GM21786 (cell line): ENCODE data around the gene TAGLN2.

Source experiments
- ATAC-seq: cut with Tn5 transposase; IDR thresholded peaks from one replicate; pipeline ENCODE4 v1.9.1; 2021; ENCODE audit not compliant: unreplicated experiment

The TAGLN2 gene

DNA sequence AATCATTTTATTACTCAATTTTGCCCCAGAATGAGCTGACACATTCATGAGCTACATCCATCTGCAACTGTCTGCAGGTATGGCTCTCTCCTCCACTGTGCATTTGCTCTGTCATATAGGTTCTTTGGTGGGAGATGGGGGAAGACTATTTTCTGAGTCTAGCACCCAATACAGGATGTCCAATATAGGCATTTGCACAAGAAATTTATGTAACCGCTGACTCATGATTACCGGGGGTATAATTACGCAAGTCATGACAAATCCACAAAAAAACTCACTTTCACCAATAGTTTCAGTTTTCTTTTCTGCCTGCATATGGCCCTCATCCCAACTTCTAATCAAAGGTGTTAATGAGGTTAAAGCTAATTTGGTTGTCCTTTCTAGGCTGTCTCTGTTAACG, 45.3 kb downstream of the TAGLN2 start:
- no peak for ATAC-seq

DNA sequence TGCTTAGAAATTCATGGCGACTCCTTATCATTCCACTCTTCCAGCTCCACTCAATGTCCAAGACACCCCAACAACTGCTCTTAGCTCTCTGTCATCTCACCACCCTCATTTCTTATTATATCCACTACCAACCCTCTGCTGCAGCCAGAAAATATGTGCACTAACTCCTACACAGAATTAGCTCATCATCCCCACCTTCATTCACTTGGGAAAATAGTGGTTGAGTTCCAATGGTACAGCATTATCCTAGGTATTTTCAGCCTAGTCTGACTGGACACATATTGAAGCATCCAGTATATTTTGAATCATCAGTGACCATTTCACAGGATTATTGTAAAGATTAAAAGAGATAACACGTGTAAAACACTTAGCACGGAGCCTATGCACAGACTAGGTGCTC, 46.2 kb downstream of the TAGLN2 start:
- ATAC-seq, result no peak

DNA sequence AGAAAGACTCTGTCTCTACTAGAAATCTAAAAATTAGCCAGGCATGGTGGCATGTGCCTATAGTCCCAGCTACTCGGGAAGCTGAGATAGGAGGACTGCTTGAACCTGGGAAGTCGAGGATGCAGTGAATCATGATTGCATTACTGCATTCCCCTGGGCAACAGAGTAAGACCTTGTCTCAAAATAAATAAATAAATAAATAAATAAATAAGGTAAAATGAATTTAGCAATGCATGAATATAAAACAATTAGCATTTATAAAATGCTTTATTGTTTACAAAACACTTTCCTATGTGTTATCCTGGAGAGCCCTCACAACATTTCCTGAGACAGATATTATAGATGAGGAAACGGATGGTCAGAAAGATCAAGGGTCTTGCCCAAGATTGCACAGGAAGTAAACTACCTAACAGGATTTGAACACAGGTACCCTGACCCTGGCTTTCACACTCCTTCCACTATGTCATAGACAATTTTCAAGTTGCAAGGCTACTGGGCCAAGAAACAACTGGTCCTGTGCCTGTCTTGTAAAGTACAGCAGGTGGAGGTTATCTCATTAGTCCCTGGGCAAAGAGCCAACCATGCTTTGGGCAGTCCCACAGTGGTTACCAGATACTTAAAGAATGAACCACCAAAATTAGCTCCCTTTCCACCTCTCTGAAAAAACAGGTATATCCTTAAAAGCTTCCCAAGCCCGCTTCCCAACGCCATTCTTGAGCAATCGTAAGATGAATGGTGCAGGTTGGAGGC, 47.4 kb downstream of the TAGLN2 start:
- no peak for ATAC-seq

DNA sequence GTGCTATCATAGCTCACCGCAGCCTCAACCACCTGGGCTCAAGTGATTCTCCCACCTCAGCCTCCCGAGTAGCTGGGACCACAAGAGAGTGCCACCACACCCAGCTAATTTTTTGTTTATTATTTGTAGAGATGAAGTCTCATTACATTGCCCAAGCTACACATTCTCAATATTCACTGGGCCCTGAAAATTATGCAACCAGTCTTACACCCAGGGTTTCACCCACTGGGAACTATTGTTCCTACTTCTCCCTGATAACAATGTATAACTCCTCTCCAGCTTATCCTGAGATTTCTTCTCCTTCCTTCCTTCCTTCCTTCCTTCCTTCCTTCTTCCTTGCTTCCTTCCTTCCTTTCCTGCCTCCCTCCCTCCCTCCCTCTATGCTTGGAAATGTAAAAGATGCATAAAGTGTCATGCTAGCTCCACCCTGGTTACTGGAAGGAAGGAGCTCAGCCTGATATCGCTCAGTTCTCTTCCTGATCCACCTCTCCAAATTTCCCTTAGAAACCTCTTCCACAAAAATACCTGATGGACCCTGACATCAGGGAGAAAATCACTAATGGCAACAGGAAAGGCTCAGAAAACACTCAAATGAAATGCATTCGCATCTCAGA, 51.7 kb downstream of the TAGLN2 start:
- no peak for ATAC-seq

DNA sequence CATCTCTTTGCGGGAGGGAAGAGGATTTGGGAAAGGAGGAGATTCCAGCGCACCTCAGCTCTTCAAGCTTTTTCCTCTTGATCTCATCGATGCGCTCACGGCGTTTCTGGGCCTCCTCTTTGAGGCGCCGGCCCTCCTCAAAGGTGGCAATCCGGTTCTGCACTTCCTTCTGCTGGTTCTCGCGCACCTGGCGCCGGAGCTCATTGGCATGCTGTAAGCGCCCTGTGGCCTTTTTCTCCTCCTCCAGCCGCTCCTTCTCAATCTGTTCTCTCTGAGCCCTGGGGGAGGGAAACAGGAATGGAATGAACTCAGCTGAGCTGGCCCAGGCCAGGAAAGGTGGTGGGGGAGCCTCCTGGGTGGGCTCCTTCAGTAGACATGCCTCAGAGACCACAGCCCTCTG, 52.4 kb downstream of the TAGLN2 start:
- no peak for ATAC-seq

DNA sequence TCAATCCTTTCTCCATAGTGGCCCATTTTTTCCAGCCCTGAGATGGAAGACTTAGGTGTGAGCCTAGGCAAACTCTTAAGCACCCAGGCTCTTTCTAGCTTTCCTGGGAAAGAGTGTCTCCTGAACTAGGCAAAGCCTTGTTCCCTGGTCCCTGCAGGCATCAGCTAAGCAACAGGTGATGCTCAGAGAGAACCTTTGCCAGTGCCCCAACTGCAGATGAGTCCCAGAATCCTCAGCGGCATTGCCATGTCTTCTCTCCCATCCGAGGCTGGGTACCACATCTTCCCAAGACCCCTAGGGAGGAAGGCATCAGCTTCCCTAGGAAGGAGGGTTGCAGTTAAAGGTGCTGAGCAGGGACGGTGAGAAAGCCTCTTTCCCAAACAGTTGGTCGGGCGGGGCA, 54.6 kb downstream of the TAGLN2 start:
- no peak for ATAC-seq

DNA sequence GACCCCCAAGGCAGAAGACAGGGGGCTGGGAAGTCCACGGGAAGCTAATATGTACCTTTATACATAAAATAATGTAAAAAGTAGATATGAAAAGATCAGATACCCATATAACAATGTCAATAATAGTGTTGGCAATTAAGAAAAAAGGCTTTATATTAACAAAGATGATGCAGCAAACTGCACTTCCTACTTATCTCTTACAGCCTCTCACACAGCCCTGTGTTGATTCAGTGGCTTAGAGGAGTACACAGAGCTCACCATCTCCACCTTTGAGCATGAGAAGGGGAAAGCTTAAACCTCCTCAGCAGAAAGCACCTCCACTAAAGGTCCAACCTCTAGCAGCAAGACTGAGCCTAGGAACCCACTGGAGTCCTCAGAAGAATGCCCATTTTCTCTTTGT, 55.7 kb downstream of the TAGLN2 start:
- no peak for ATAC-seq

DNA sequence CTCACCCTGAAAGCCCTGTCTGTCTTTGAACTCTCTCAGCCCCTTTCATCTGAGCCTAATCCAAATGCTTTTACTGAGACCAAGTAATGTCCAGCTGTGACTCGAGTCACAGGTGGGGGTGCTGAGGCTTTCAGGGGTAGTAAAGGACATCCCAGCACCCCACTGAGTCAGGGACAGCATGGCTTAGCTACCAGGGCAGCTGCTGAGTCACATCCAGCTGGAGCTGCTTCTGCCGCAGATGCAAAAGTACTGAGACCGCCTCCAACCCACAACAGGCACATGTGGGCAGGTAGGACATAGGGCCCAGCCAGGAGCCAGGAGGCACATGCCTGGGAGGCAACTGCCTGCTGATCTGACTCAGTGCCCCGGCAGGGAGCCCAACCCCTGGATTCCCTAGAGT, 56.1 kb downstream of the TAGLN2 start:
- no peak for ATAC-seq

DNA sequence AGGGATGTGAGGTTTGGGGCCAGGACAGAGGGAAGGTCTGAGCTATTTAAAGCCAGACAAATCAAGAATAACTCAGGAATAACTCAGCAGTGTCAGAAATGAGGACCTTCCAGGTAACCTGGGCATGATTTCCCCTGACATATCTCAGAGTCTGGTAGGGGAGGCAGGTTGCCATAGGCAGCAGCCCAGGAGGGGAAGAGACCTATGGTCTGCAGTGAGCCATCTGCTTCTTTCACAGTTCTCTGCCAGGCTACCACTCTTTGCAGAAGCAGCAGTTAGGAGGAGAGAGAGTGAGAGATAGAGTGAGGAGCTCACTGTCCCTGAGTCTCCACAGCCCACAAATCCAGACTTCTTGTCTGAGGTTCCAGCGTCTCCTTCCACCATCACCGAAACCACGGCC, 56.5 kb downstream of the TAGLN2 start:
- no peak for ATAC-seq
